ENCODE data around the gene BLOC1S5. TPM values are rescaled to one million over a fixed set of nuclear protein-coding genes. Genes with fewer than 3 reads are reported as not detected.

The BLOC1S5 gene
- total and polyA plus RNA-seq, 2 of the 13 experiments (the other 11 are each of a cell fraction or from before 2014, with no cell fraction given), result 10.5 to 41.5 TPM

DNA sequence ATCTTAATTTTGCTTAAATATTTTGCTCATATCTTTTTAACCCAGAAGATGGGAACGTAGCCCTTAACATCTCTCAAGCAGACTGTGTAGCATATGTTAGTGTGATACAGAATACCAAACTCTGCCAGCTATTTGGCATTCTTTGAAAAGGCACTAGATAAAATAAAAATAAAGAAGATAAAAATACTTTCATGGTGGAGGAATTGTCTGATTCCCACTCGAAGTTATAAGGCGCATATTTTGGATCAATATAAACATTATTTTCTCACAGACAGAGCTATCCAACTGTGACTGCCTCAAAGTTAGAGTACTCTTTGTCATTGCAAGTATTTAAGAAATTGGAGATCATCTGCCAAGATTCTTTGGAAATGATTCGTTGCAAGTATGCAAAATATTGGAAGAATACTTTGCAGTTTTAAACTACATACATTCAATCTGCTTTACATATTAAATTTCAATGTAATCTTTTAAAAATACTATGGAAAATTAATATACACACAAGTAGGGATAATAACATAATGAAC lies 49.0 kb upstream of the BLOC1S5 start (continued):
- TF ChIP-seq KAT7 (CRISPR knock-in tag; IDR thresholded peaks at IDR 0.05; ENCODE audit: borderline replicate concordance), result no peak
- TF ChIP-seq SIN3A (IDR thresholded peaks at IDR 0.05; ENCODE audit: borderline replicate concordance, low read depth, low read length), result no peak
- TF ChIP-seq MYNN (CRISPR knock-in tag; IDR thresholded peaks at IDR 0.05; ENCODE audit: low read depth), result no peak
- TF ChIP-seq, protein P1, sequence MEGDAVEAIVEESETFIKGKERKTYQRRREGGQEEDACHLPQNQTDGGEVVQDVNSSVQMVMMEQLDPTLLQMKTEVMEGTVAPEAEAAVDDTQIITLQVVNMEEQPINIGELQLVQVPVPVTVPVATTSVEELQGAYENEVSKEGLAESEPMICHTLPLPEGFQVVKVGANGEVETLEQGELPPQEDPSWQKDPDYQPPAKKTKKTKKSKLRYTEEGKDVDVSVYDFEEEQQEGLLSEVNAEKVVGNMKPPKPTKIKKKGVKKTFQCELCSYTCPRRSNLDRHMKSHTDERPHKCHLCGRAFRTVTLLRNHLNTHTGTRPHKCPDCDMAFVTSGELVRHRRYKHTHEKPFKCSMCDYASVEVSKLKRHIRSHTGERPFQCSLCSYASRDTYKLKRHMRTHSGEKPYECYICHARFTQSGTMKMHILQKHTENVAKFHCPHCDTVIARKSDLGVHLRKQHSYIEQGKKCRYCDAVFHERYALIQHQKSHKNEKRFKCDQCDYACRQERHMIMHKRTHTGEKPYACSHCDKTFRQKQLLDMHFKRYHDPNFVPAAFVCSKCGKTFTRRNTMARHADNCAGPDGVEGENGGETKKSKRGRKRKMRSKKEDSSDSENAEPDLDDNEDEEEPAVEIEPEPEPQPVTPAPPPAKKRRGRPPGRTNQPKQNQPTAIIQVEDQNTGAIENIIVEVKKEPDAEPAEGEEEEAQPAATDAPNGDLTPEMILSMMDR (CRISPR knock-in tag; IDR thresholded peaks at IDR 0.05), result no peak
- TF ChIP-seq ZNF335 (CRISPR knock-in tag; IDR thresholded peaks at IDR 0.05), result no peak

DNA sequence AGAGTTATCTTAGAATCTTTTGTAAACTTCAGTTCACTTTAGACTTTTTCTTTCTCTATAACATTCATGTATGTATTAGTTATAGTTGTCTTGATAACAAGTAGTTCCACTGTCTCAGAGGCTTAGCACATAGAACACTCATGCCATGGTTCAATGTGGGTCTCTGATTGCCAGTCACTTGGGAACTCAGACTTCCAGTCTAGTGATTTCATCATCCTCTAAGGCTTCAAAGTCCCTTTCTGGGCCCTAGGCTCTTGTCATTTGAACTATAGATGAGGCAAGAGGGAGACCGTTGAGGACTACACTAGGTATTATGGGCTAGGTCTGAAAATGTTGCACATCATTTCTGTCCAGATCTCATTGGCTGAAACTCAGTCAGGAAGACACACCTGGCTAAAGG lies 46.5 kb upstream of the BLOC1S5 start:
- peaks cover 43% of the 10 kb centered on the region for H3K4me1 ChIP-seq (ENCODE audit: insufficient read depth, low read length)
- H4K20me1 ChIP-seq (ENCODE audit: insufficient read depth, low read length), result no peaks in the 10 kb centered on the region
- ChIA-PET CTCF (ENCODE audit: low intra/inter-chr PET ratio, low total read pairs) (no interaction called here), POLR2A (interaction anchor here (1.0 kb wide), 1 partner anchor 8 kb away, joined by 8 read pairs; the partner anchor contains the start of gene EEF1E1)
- H2AFZ ChIP-seq (ENCODE audit: low read length), result no peak overlapping the region
- no TSS peak for BruUV-seq (replicated peaks)
- no peak overlapping the region for H3K27ac ChIP-seq (ENCODE audit: extremely low read length, insufficient read depth, low read length)
- H3K27me3 ChIP-seq (ENCODE audit: control insufficient read depth in 1 of 2, insufficient read depth in 2 of 2, low read length in 2 of 2), result 0 out of 5 replicates have a peak, but pooled peaks cover 0 to 3% of the 10 kb centered on the region in 2 experiments
- no peaks in the 10 kb centered on the region for H3K9me3 ChIP-seq (ENCODE audit: low read length)
- no peaks in the 10 kb centered on the region for H3K36me3 ChIP-seq (replicated peaks in 1 of 2; ENCODE audit: control insufficient read depth in 1 of 2, insufficient read depth in 2 of 2, low read length in 2 of 2)
- peak overlapping the region; percentile 30; the same call in 1 of the 2 replicates for H3K4me2 ChIP-seq (ENCODE audit: low read depth, low read length)
- no peaks in the 10 kb centered on the region for H3K79me2 ChIP-seq (ENCODE audit: insufficient read depth, low read length)
- no peak overlapping the region for H3K4me3 ChIP-seq (replicated peaks in 1 of 3; ENCODE audit: insufficient read depth in 1 of 3, low read depth in 2 of 3, low read length in 3 of 3)
- in situ Hi-C loops (cut with HindIII; ENCODE audit: extremely low pct_ligation_motif_present, low pct_unique_long_range_greater_than_20kb), result no loop called here
- intact Hi-C loops (cut with micrococcal nuclease; ENCODE audit: unreplicated experiment), result no loop called here
- no peak overlapping the region for H3K9ac ChIP-seq (ENCODE audit: insufficient read depth, low read depth, low read length)
- peak; percentile 77 for ATAC-seq
- peak; percentile 85 for DNase-seq (ENCODE audit: low spot score)
- 0% methylated on average over 1 of the region's 1 CpG for WGBS (ENCODE audit: low lambda C conversion rate)
- peak; percentile 54 for FAIRE-seq
- TF ChIP-seq ATF7 (IDR thresholded peaks at IDR 0.05) (peak; percentile 62), ATF7 (CRISPR knock-in tag; IDR thresholded peaks at IDR 0.05) (no peak), ZNF496 (CRISPR knock-in tag; IDR thresholded peaks at IDR 0.05; ENCODE audit: insufficient replicate concordance) (no peak), ZNF569 (CRISPR knock-in tag; IDR thresholded peaks at IDR 0.05; ENCODE audit: borderline replicate concordance) (no peak), TRIM24 (CRISPR knock-in tag; IDR thresholded peaks at IDR 0.05) (peak; percentile 63; the same call in 1 of the 2 replicates), ZNF550 (CRISPR knock-in tag; IDR thresholded peaks at IDR 0.05; ENCODE audit: borderline replicate concordance) (no peak), ATF1 (CRISPR knock-in tag; IDR thresholded peaks at IDR 0.05) (no peak), ZNF570 (CRISPR knock-in tag; IDR thresholded peaks at IDR 0.05; ENCODE audit: borderline replicate concordance) (no peak), ZNF740 (CRISPR knock-in tag; IDR thresholded peaks at IDR 0.05) (no peak), ZC3H13 (CRISPR knock-in tag; IDR thresholded peaks at IDR 0.05) (no peak)
- TF ChIP-seq, protein P2, sequence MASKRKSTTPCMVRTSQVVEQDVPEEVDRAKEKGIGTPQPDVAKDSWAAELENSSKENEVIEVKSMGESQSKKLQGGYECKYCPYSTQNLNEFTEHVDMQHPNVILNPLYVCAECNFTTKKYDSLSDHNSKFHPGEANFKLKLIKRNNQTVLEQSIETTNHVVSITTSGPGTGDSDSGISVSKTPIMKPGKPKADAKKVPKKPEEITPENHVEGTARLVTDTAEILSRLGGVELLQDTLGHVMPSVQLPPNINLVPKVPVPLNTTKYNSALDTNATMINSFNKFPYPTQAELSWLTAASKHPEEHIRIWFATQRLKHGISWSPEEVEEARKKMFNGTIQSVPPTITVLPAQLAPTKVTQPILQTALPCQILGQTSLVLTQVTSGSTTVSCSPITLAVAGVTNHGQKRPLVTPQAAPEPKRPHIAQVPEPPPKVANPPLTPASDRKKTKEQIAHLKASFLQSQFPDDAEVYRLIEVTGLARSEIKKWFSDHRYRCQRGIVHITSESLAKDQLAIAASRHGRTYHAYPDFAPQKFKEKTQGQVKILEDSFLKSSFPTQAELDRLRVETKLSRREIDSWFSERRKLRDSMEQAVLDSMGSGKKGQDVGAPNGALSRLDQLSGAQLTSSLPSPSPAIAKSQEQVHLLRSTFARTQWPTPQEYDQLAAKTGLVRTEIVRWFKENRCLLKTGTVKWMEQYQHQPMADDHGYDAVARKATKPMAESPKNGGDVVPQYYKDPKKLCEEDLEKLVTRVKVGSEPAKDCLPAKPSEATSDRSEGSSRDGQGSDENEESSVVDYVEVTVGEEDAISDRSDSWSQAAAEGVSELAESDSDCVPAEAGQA (IDR thresholded peaks at IDR 0.05; ENCODE audit: low read depth), result no peak
- TF ChIP-seq, protein P2 (CRISPR knock-in tag; IDR thresholded peaks at IDR 0.05; ENCODE audit: borderline replicate concordance), result no peak
